GM23248 (cell line): ENCODE data around the gene FURIN. TPM values are rescaled to one million over a fixed set of nuclear protein-coding genes. Genes with fewer than 3 reads are reported as not detected.
"Not testable (repeated sequence)": the region's sequence is repeated elsewhere in the genome, so short reads cannot be mapped to it uniquely, and the experiment has no call there.

ENCODE experiments used
- DNase-seq: peaks from one replicate; pipeline ENCODE4 v3.0.0-alpha.2; 2015
- H2AFZ ChIP-seq: fragments of 200-600 bp; sonication (generic); 2 replicates; pipeline ENCODE4 v1.6.1; 2016; ENCODE audit warnings: antibody characterized with exemption
- H3F3A ChIP-seq: fragments of 200-600 bp; sonication (generic); 2 replicates; pipeline ENCODE4 v1.6.1; 2016; ENCODE audit warnings: mild to moderate bottlenecking, antibody characterized with exemption, mixed run types; ENCODE audit not compliant: insufficient read depth
- H3K27ac ChIP-seq: fragments of 200-600 bp; sonication (generic); 2 replicates; pipeline ENCODE4 v1.5.1; 2016; ENCODE audit warnings: mild to moderate bottlenecking
- H3K27me3 ChIP-seq: fragments of 200-600 bp; sonication (generic); replicated peaks from 2 replicates; pipeline ENCODE4 v1.6.1; 2016; ENCODE audit warnings: mild to moderate bottlenecking; ENCODE audit not compliant: insufficient read depth
- H3K36me3 ChIP-seq: fragments of 200-600 bp; sonication (generic); 2 replicates; pipeline ENCODE4 v1.6.1; 2016; ENCODE audit warnings: low read depth, mild to moderate bottlenecking
- H3K4me1 ChIP-seq: fragments of 200-600 bp; sonication (generic); 2 replicates; pipeline ENCODE4 v1.6.1; 2016; ENCODE audit warnings: mild to moderate bottlenecking; ENCODE audit not compliant: insufficient read depth
- H3K4me2 ChIP-seq: fragments of 200-600 bp; sonication (generic); one replicate; pipeline ENCODE4 v1.6.1; 2016; ENCODE audit warnings: mild to moderate bottlenecking; ENCODE audit not compliant: unreplicated experiment
- H3K4me3 ChIP-seq: fragments of 200-600 bp; sonication (generic); 2 replicates; pipeline ENCODE4 v1.5.1; 2016; ENCODE audit warnings: mild to moderate bottlenecking
- H3K79me2 ChIP-seq: fragments of 200-600 bp; sonication (generic); 2 replicates; pipeline ENCODE4 v1.6.1; 2016; ENCODE audit warnings: mild to moderate bottlenecking; ENCODE audit not compliant: insufficient read depth
- H3K9ac ChIP-seq: fragments of 200-600 bp; sonication (generic); 2 replicates; pipeline ENCODE4 v1.6.1; 2016; ENCODE audit warnings: mild to moderate bottlenecking
- H3K9me2 ChIP-seq: fragments of 200-600 bp; sonication (generic); 2 replicates; pipeline ENCODE4 v1.6.1; 2016; ENCODE audit warnings: mixed run types, mild to moderate bottlenecking, moderate library complexity; ENCODE audit not compliant: insufficient read depth
- H3K9me3 ChIP-seq: fragments of 200-600 bp; sonication (generic); one replicate; pipeline ENCODE4 v1.6.1; 2017; ENCODE audit warnings: low read depth
- H4K20me1 ChIP-seq: fragments of 200-600 bp; sonication (generic); 2 replicates; pipeline ENCODE4 v1.6.0; 2016; ENCODE audit not compliant: insufficient read depth
- EZH2 ChIP-seq: fragments of 200-600 bp; sonication (generic); IDR thresholded peaks from 2 replicates; pipeline ENCODE4 v1.6.1; 2018; ENCODE audit warnings: antibody characterized with exemption, mild to moderate bottlenecking; ENCODE audit not compliant: insufficient read depth, poor library complexity, severe bottlenecking
- EZH2phosphoT487 ChIP-seq: fragments of 200-600 bp; sonication (generic); IDR thresholded peaks from 2 replicates; pipeline ENCODE4 v1.6.1; 2018; ENCODE audit warnings: antibody characterized with exemption, moderate library complexity, mild to moderate bottlenecking, low read depth; ENCODE audit not compliant: insufficient read depth
- WGBS, 2 experiments: methylation state at CpG; one replicate each; pipeline ENCODE4 v1.1.6; 2015 to 2017; ENCODE audit warnings: low lambda C conversion rate in 2 of 2, low coverage in 1 of 2; ENCODE audit errors: missing lambda C conversion rate in 2 of 2; 5-methylcytosine and 5-hydroxymethylcytosine counted together
- in situ Hi-C: fragments of 300-500 bp; cut with MboI; formaldehyde crosslinking; loops from 2 replicates; pipeline ENCODE4 v1.15.0; 2020
- polyA plus RNA-seq: library from polyadenylated mRNA; unstranded; fragments of >200 nt; fragmentation: Nextera tagmentation; extraction: Ambion mirVana; gene quantifications from 2 replicates; pipeline ENCODE4 v1.2.1, GENCODE V29; 2016
- total RNA-seq: library from RNA; depleted of rRNA; stranded (reverse); fragments of >200 nt; shearing (Covaris generic); gene quantifications from 2 replicates; pipeline ENCODE4 v1.2.3, GENCODE V29; 2014

Gene FURIN
- total and polyA plus RNA-seq, 2 experiments from 2014 or later, result 13.9 to 50.8 TPM

DNA sequence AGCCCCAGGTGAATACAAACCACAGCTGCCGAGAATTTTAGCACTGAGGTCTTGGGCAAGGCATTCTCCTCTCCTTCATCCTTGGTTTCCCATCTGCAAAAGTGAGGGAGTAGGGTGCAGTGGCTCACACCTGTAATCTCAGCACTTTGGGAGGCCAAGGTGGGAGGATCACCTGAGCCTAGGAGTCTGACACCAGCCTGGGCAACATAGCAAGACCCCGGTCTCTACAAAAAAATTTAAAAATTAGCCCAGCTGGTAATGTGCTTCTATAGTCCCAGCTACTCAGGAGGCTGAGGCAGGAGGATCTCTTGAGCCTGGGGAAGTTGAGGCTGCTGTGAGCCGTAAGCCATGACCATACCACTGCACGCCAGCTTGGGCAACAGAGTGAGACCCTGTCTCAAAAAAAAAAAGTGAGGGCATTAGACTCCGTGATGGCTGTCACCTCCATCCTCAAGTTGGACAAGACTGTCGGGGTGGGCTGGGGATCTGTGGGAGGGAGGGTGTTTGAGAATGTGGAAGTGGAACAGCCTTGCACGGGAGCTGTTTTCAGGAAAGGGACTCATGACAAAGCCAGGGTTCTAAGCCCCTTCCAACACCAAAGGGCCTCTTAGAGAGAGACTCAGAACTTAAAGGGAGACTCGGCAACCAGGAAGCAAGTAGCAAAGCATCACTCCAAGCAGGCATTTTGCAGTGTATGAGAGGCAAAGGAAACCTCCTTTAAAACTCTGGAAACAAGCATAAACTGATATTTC lies 46.0 kb upstream of the FURIN start:
- no peaks in the 10 kb centered on the region for H3K36me3 ChIP-seq
- 67 to 71% methylated on average over 8 of the region's 8 CpGs for WGBS, 2 experiments
- no peaks in the 10 kb centered on the region for H3F3A ChIP-seq
- TF ChIP-seq EZH2phosphoT487, result no peak
- TF ChIP-seq EZH2, result no peak
- H3K9me2 ChIP-seq, result no peaks in the 10 kb centered on the region
- in situ Hi-C loops, result no loop called here
- no peak overlapping the region for H3K27ac ChIP-seq
- no peaks in the 10 kb centered on the region for H3K79me2 ChIP-seq
- DNase-seq, result no peak
- H3K9me3 ChIP-seq, result no peaks in the 10 kb centered on the region
- no peaks in the 10 kb centered on the region for H3K27me3 ChIP-seq
- no peaks in the 10 kb centered on the region for H3K4me1 ChIP-seq
- no peak overlapping the region for H3K9ac ChIP-seq
- no peak overlapping the region for H3K4me2 ChIP-seq
- no peaks in the 10 kb centered on the region for H4K20me1 ChIP-seq
- no peak overlapping the region for H2AFZ ChIP-seq
- H3K4me3 ChIP-seq, result no peak overlapping the region

DNA sequence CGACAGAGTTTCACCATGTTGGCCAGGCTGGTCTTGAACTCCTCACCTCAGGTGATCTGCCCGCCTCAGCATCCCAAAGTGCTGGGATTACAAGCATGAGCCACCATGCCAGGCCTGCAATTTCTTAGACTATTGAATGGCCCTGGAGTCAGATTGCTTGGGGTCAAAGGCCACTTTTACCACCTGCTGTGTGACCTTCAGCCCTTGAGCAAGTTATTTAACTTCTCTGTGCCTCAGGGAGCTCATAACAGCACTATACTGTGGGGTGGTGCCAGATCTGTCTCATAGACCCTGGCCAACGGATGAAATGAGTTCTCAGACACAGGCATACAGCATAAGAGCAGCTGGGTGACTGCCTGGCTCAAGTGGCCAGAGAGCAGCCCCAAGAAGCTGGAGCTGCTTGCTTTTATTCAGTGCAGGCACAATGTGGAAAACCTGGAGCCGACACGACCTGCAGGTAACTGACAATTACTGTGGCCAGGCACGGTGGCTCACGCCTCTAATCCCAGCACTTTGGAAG lies 44.9 kb upstream of the FURIN start:
- H3K9me2 ChIP-seq, result no peaks in the 10 kb centered on the region
- 57 to 66% methylated on average over 7 of the region's 7 CpGs for WGBS, 2 experiments
- no peaks in the 10 kb centered on the region for H3K36me3 ChIP-seq
- no peak for DNase-seq
- H3K4me3 ChIP-seq, result no peak overlapping the region
- H3F3A ChIP-seq, result no peaks in the 10 kb centered on the region
- no peak overlapping the region for H3K27ac ChIP-seq
- TF ChIP-seq EZH2 (no peak), EZH2phosphoT487 (no peak)
- H4K20me1 ChIP-seq, result no peaks in the 10 kb centered on the region
- in situ Hi-C loops, result no loop called here
- H3K27me3 ChIP-seq, result no peaks in the 10 kb centered on the region
- no peaks in the 10 kb centered on the region for H3K9me3 ChIP-seq
- H3K4me1 ChIP-seq, result no peaks in the 10 kb centered on the region
- H3K79me2 ChIP-seq, result no peaks in the 10 kb centered on the region
- no peak overlapping the region for H3K4me2 ChIP-seq
- H3K9ac ChIP-seq, result no peak overlapping the region
- no peak overlapping the region for H2AFZ ChIP-seq

- H3F3A ChIP-seq, in situ Hi-C loops, H3K9me2 ChIP-seq, H3K4me3 ChIP-seq, H3K4me1 ChIP-seq, H3K27me3 ChIP-seq, DNase-seq, H3K79me2 ChIP-seq, H3K9ac ChIP-seq, H3K36me3 ChIP-seq, H3K4me2 ChIP-seq, H3K9me3 ChIP-seq, H3K27ac ChIP-seq, H2AFZ ChIP-seq, H4K20me1 ChIP-seq: not testable (repeated sequence)
- 86 to 89% methylated on average over 46 to 49 of the region's 49 CpGs for WGBS, 2 experiments
Measured at GRCh38 chr15:90825115-90825899, 43.1 kb upstream of the FURIN start.

- H3K4me2 ChIP-seq, H3K36me3 ChIP-seq, H3K4me1 ChIP-seq, H3K9me2 ChIP-seq, DNase-seq, H3K27ac ChIP-seq, in situ Hi-C loops, H3K79me2 ChIP-seq, H4K20me1 ChIP-seq, H3K4me3 ChIP-seq, H3K27me3 ChIP-seq, H2AFZ ChIP-seq, H3K9me3 ChIP-seq, H3F3A ChIP-seq, H3K9ac ChIP-seq: not testable (repeated sequence)
- WGBS, 2 experiments, result 89 to 93% methylated on average over 26 of the region's 26 CpGs
Measured at GRCh38 chr15:90826206-90826885, 42.0 kb upstream of the FURIN start.
